Measurements from ENCODE around the gene CLEC3B.

Gene CLEC3B

GRCh38 chr3:45003859-45004258 lies 22.2 kb upstream of the CLEC3B start:
- FAIRE-seq: no peak

GRCh38 chr3:45007091-45007490 lies 19.0 kb upstream of the CLEC3B start:
- no peak for FAIRE-seq

DNA sequence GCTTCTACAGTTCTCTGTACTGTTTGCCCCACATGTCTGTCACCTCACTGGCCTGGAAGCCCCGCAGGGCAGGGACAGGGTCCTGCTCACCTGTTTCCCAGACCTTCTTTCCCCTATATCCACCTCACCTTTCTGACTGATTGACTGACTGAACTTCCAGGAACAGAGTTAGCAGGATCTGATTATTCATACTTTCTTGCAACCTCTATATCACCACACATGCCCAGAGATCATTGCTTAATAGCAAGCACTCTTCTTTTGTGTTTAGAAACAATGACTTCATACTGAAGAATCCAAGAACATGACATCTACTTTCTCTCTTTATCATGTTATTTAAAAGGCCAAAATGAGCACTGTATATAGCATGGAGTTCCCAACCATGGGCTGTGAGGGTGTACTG lies 18.0 kb upstream of the CLEC3B start:
- no peak for FAIRE-seq

GRCh38 chr3:45009868-45010267 lies 16.2 kb upstream of the CLEC3B start:
- FAIRE-seq: no peak

GRCh38 chr3:45010811-45011333 lies 15.2 kb upstream of the CLEC3B start:
- no peak for FAIRE-seq

DNA sequence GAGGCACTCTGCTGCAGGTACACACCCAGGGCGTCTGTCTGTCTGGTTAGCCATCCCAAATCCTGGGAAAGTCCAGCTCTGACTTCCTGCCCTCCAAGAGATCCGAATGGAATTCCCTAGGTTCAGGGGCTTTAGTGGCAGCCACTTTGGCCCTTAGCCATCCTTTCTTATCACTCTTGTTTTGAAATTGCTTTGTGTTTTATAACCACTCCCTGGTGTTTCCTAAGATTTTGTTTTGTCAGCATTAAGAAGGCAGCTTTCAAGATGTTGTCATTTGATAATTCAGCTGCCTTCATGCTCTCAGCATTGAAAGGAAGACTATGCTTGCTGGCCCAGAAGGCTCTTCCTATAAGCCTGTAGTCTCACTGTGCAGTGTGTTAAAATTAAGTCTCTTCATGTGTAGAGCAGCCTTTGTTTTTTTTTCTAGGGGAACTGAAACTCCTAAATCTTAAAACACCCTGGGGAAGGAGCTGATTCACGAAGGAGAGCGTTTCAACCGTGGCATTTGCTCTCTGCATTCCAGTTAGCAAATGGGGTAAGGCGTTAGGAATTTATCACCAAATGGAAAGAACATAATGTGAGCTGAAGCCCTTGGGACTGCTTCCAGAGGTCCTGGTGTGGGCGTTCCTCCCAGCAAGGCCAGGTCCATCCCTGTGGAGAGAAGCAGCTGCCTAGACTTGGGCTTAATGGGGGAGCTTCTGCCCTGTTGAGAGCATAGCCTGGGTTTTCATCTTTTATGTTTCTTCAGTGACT lies 14.2 kb upstream of the CLEC3B start:
- no peak for FAIRE-seq

- no peak for FAIRE-seq
Measured at GRCh38 chr3:45012577-45012976, 13.5 kb upstream of the CLEC3B start.

DNA sequence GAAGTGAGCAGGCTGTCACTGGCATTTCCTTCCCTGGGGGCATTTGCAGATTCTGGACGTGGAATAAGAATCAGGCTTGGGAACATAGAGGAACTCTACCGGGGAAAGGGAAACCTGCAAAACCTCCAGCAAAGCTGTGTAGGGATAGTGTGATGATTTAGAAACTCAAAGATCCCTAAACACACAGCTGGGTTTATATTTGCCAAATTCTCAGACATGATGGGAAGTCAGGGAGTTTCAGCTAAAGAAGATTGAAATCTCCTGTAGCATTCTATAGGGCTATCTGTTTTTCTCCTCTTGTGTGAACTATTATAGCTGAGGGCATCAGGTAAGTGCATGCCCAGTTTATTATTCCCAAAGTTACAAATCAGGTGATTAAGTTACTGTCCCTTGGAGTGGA lies 9.2 kb upstream of the CLEC3B start:
- no peak for FAIRE-seq

DNA sequence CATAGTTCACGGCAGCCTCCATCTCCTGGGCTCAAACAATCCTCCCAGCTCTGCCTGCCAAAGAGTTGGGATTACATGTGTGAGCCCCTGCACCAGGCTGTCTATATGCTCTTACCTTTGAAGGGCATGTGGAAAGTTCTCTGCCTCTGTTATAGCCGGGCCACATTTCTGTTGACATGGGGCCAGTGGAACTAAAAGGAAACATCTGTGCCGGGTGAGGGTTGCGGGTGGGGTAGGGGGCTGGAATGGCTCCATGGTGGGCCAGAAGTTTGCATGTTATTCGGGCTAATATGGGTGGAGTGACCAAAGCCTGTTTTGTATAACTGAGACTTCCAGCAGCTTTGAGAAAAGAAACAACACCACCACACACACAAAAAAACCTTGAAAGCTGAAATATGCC lies 8.3 kb upstream of the CLEC3B start:
- no peak for FAIRE-seq

- no peak for FAIRE-seq
Measured at GRCh38 chr3:45020534-45020933, 5.6 kb upstream of the CLEC3B start.

DNA sequence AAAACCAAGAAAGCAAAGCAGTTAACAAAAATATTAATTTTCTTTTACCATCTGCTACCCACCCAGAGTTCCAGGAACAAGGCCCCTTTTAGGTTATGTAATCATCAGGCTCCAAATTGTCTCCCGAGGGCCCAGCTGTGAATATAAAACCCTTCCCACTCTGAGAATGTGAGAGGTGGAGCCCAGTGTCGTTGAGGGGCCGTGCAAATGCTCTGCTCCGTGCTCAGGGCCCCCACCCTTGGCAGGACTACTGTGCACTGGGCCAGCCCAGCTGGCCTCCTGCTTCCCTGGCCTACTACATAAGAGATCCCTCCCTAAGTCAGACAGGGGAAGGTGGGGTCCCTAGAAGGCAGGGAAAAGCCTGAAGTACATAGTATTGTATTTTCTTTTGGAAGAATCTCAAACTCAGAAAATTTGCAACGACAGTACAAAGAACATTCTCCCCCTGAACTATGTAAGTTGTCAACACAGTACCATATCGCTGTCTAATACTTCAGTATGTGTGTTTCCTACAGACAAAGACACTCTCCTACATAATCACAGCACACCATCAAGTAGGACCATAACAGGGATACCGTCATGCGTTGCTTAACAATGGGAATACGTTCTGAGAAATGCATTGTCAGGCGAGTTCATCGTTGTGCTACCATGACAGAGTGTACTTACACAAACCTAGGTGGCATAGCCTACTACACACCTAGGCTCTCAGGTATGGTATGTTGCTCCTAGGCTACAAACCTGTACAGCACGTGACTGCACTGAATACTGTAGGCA lies 4.4 kb upstream of the CLEC3B start:
- FAIRE-seq: no peak

- no peak for FAIRE-seq
Measured at GRCh38 chr3:45023675-45024074, 2.4 kb upstream of the CLEC3B start.

DNA sequence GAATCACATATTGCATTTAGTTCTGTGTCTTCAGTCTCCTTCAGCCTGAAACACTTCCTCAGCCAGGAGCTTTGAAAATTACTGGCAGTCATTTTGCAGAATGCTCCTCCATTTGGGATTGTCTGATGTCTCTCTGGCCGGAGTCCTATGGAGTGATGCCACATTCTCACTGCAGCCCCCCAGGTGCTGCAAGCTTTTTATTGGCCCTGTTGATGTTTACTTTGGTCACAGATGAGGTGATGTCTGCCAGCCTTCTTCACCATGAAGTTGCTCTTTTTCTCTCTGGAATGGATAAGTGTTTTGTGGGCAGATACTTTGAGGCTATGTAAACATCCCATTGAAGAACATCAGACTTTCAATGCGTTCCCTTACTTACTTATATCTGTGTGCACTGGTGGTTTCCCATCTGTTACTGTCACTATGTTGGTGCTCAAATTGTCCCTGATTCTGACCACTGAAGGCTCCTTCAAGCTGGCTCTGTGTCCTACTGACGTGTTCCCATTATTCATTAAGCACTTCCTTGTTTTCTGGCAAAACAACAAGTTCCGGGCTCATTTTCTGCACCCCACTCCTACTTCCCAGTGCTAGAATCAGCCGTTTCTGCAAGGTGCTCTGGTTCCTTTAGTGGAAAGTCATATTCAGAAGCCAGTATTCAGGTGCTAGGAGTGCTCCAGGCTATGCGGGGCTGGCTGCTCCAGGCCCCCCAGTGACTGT lies 1.4 kb upstream of the CLEC3B start:
- no peak for FAIRE-seq

DNA sequence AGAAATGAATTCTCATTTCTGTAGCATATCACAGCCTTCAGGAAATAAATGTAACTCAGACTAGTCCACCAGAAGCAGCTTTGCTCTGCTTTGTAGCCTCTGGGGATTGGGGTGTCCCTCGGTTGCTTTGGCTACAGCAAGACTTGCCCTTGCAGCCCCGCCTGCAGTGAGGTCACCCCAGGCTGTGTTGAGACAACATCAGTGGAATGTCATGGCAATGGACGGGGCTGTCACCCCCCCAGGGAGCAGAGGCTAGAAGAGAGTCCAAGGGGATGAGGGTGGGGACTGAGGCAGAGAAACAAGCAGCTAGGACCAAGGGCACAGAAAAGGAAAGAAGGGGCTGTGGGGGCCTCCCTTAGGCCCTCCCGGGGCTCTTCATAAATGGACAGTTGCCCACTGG lies 854 bp downstream of the CLEC3B start:
- no peak for FAIRE-seq

GRCh38 chr3:45027441-45027840 lies 1.3 kb downstream of the CLEC3B start:
- no peak for FAIRE-seq

DNA sequence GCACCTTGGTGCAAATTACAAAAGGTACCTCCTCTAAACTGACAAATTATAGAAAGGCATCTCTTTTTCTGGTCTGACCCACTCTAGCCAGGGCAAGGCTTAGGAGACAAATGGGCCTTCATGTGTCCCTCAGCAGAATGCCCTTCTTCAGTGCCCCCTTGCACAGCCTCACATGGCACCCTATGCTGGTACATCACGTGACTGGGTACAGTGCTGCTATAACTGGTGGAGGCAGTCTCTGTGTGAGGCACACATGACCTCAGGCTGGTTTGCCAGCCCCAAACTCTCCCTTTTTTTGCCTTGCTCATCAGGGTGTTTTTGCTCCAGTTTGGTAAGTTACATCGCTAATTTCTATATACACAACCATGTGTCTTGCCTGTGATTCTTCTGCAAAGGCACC lies 3.1 kb downstream of the CLEC3B start:
- no peak for FAIRE-seq

DNA sequence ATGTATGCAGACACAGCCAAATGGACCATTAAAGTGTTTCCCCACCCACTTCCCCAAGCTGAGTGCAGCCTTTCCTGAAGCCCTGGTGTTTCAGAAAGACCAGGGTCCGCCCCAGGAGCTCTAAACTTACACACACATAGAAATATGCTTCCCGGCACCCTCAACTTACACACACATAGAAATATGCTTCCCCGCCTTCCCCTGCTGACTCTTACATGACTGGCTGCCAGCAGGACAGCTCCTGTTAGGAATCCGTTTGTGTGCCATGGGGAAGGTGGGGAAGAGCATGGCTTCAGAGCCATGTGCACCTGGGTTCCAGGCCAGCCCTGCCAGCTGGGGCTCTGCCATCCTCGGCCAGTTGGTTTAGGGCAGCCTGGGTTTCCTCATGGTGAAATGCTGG lies 3.6 kb downstream of the CLEC3B start:
- no peak for FAIRE-seq

DNA sequence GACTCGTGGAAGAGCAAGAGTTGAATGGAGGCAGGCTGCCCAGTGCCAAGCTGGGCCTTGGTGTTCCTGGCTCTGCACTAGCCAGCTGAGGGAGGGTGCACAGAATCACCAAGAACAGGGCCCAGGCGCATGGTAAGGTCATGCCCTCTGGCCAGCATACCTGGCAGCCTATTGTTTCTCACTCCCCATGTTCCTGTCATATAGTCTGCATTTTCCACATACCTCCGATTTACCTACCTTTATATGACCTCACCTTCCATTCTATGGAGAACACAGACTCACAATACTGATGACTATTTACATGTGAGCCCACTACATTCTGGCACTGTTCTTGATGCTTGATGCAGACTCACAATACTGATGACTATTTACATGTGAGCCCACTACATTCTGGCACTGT lies 5.4 kb downstream of the CLEC3B start:
- FAIRE-seq: no peak

- no peak for FAIRE-seq
Measured at GRCh38 chr3:45032113-45032512, 6.0 kb downstream of the CLEC3B start.

GRCh38 chr3:45033791-45034190 lies 7.7 kb downstream of the CLEC3B start:
- no peak for FAIRE-seq

DNA sequence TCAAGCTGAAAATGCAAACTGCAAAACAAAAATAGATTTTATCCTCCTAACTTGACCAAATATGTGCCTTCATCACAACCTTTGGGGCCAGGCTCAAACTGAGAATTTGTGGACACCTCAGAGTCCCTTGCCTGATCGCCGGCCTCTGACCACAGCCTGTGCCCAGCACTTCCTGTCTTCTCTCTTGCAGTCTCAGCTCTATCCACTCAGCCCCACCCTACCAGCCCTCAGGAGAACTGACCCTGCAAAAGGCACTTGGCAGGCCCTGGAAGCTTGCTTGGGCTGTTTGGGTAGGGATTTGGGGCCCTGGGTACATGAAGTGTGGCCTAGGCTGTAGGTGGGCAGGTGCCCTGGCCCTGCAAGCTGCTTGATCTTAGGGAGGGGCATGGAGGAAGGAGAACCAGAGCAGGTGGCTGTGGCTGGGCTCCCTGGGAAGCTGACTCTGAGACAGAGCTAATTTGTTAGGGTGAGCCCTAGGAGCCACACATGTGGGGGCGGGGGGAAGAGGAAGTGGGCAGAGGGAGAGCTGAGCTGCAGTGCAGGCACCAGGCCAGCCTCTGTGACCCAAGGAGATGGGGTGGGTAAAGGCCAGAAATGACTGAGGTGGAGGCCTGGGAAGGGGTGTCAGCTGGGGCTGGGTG lies 8.6 kb downstream of the CLEC3B start:
- FAIRE-seq: no peak

GRCh38 chr3:45035441-45036301 lies 9.6 kb downstream of the CLEC3B start:
- FAIRE-seq: no peak

All from G401.6 (cell line).